ENCODE results near the gene TCF12.

GRCh38 chr15:57337868-57338411 is 419.5 kb downstream of the TCF12 start:
- TF ChIP-seq POLR2A (IDR thresholded peaks at IDR 0.05; ENCODE audit: control extremely low read depth in 1 of 2, low read depth in 2 of 2, low read length in 2 of 2) (no peak), CTCF (IDR thresholded peaks at IDR 0.05; ENCODE audit: control extremely low read depth in 1 of 3, insufficient read depth in 1 of 3, low read depth in 1 of 3, low read length in 3 of 3) (peak in 2 of 3 experiments; percentile 13 to 18; a peak in 1 of 4 replicates), TAF7 (optimal IDR thresholded peaks at IDR 0.05; ENCODE audit: borderline replicate concordance, low read depth, low read length) (no peak), HDAC2 (IDR thresholded peaks at IDR 0.05; ENCODE audit: borderline replicate concordance in 1 of 2, low read depth in 2 of 2, low read length in 2 of 2) (no peak), NRF1 (IDR thresholded peaks at IDR 0.05; ENCODE audit: low read depth, low read length) (no peak)
